Lower lobe of right lung (tissue), 2 donors: Measurements from ENCODE around the gene GBP1. TPM values are rescaled to one million over a fixed set of nuclear protein-coding genes. Genes with fewer than 3 reads are reported as not detected.
"Not testable (repeated sequence)": the region's sequence is repeated elsewhere in the genome, so short reads cannot be mapped to it uniquely, and the experiment has no call there.

ENCODE experiments used
- ATAC-seq, 2 donors: fragments of 200-7000 bp; cut with Tn5 transposase; one replicate each; pipeline ENCODE4 v1.9.1; 2020 to 2022; ENCODE audit warnings: mild to moderate bottlenecking in 2 of 2, moderate library complexity in 2 of 2
- DNase-seq: peaks from one replicate; pipeline ENCODE4 v3.0.0-alpha.2; 2020
- H3K27ac ChIP-seq: fragments of 200-600 bp; one replicate; pipeline ENCODE4 v1.8.0; 2022
- H3K27me3 ChIP-seq: fragments of 200-600 bp; one replicate; pipeline ENCODE4 v1.8.0; 2022; ENCODE audit warnings: low read depth
- H3K36me3 ChIP-seq: fragments of 200-600 bp; one replicate; pipeline ENCODE4 v1.8.0; 2022; ENCODE audit warnings: mild to moderate bottlenecking
- H3K4me1 ChIP-seq: fragments of 200-600 bp; one replicate; pipeline ENCODE4 v1.8.0; 2022
- H3K4me3 ChIP-seq: fragments of 200-600 bp; one replicate; pipeline ENCODE4 v1.8.0; 2022; ENCODE audit warnings: mild to moderate bottlenecking
- H3K9me3 ChIP-seq: fragments of 200-600 bp; one replicate; pipeline ENCODE4 v1.8.0; 2022
- intact Hi-C: fragments of 100-400 bp; cut with DNase I; formaldehyde crosslinking; loops from one replicate; pipeline ENCODE4 v1.11.0; 2022
- total RNA-seq: library from RNA; stranded (reverse); fragmentation: NEBNext Ultra II Directional; extraction: Animal tissue kit (Norgen Biotek cat#: 25700); gene quantifications from one replicate; pipeline ENCODE4 v1.2.1, GENCODE V29; 2021
- TF ChIP-seq, protein P1 (sequence below): fragments of 200-600 bp; IDR thresholded peaks from one replicate; pipeline ENCODE4 v1.8.0; 2022; ENCODE audit warnings: antibody characterized with exemption, mild to moderate bottlenecking
- donor health status: DM: no; HTN: yes; CAD: no; lungs with severe emphysema.

The GBP1 gene
- total RNA-seq, 1 donor from 2014 or later, result 54.2 TPM

DNA sequence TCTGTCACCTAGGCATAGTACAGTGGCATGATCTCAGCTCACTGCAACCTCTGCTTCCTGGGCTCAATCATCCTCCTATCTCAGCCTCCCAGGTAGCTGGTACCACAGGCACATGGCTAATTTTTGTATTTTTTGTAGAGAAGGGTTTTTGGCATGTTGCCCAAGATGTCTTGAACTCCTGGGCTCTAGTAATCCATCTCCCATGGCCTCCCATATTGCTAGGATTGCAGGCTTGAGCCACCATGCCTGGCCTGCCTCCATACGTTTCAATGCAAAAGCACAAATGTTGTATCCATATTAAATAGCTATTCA lies 24.7 kb downstream of the GBP1 start:
- TF ChIP-seq, protein P1, sequence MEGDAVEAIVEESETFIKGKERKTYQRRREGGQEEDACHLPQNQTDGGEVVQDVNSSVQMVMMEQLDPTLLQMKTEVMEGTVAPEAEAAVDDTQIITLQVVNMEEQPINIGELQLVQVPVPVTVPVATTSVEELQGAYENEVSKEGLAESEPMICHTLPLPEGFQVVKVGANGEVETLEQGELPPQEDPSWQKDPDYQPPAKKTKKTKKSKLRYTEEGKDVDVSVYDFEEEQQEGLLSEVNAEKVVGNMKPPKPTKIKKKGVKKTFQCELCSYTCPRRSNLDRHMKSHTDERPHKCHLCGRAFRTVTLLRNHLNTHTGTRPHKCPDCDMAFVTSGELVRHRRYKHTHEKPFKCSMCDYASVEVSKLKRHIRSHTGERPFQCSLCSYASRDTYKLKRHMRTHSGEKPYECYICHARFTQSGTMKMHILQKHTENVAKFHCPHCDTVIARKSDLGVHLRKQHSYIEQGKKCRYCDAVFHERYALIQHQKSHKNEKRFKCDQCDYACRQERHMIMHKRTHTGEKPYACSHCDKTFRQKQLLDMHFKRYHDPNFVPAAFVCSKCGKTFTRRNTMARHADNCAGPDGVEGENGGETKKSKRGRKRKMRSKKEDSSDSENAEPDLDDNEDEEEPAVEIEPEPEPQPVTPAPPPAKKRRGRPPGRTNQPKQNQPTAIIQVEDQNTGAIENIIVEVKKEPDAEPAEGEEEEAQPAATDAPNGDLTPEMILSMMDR, result no peak
- no peak for DNase-seq
- intact Hi-C loops, result no loop called here
- ATAC-seq, result no peak
- H3K27ac ChIP-seq, result no peak overlapping the region
- H3K27me3 ChIP-seq, result no peaks in the 10 kb centered on the region
- H3K36me3 ChIP-seq, result no peaks in the 10 kb centered on the region
- no peak overlapping the region for H3K4me3 ChIP-seq
- no peaks in the 10 kb centered on the region for H3K4me1 ChIP-seq
- H3K9me3 ChIP-seq, result no peaks in the 10 kb centered on the region

DNA sequence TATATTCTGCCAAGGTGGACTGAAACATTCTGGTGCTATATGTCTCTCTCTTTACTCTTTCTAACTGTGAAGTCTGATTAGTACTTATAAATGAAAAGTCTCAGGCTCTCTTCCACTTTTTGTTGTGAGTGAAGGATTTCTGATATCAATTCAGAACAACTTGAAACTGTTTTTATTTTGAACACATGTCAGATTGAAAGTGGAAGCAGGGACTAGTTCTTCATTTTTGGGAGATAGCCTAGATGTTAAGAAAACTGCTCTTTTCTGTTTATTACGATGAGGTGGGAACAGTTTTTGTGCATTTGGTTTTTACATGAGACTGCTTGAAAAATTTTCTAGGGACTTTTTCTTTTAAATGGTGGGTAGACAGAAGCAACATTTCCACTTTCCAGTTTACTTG lies 27.8 kb downstream of the GBP1 start:
- Histone ChIP-seq H3K27ac (no peak overlapping the region), H3K27me3 (no peaks in the 10 kb centered on the region), H3K4me1 (no peaks in the 10 kb centered on the region), H3K36me3 (no peaks in the 10 kb centered on the region), H3K4me3 (no peak overlapping the region), H3K9me3 (no peaks in the 10 kb centered on the region)
- intact Hi-C loops, result no loop called here
- DNase-seq, result no peak
- no peak for ATAC-seq
- TF ChIP-seq, protein P1, result no peak

DNA sequence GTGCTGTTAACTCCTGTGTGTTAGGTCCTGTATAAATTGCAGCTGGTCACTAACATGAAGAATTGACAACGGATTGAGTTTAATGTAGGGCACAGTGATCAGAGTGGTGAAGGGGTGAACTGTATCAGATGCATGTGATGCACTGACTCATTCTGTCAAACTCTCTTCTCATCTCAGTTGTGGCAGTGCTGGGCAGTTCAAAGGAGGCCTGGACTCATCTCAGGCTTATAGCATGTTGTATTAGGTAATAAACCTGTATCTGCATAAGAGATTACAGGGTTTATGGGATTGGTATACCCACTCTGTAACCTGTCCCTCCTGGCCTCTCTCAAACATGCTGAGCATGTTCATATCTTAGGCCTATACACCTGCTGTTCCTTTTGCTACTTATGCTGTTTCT lies 29.9 kb downstream of the GBP1 start:
- DNase-seq, result no peak
- no peaks in the 10 kb centered on the region for H3K4me1 ChIP-seq
- no peaks in the 10 kb centered on the region for H3K27me3 ChIP-seq
- no peaks in the 10 kb centered on the region for H3K36me3 ChIP-seq
- TF ChIP-seq, protein P1, result no peak
- no peak overlapping the region for H3K4me3 ChIP-seq
- intact Hi-C loops, result no loop called here
- ATAC-seq, result no peak
- H3K27ac ChIP-seq, result no peak overlapping the region
- no peaks in the 10 kb centered on the region for H3K9me3 ChIP-seq

DNA sequence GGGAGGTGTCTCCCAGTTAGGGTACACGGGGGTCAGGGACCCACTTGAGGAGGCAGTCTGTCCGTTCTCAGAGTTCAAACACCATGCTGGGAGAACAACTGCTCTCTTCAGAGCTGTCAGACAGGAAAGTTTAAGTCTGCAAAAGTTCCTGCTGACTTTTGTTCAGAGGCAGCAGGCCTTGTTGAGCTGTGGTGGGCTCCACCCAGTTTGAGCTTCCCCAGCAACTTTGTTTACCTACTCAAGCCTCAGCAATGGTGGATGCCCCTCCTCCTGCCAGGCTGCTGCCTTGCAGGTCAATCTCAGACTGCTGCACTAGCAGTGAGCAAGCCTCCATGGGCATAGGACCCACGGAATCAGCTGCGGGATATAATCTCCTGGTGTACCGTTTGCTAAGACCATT lies 31.0 kb downstream of the GBP1 start:
- DNase-seq, intact Hi-C loops, ATAC-seq, H3K27ac ChIP-seq, H3K36me3 ChIP-seq, H3K9me3 ChIP-seq, H3K4me1 ChIP-seq, H3K4me3 ChIP-seq, H3K27me3 ChIP-seq: not testable (repeated sequence)

DNA sequence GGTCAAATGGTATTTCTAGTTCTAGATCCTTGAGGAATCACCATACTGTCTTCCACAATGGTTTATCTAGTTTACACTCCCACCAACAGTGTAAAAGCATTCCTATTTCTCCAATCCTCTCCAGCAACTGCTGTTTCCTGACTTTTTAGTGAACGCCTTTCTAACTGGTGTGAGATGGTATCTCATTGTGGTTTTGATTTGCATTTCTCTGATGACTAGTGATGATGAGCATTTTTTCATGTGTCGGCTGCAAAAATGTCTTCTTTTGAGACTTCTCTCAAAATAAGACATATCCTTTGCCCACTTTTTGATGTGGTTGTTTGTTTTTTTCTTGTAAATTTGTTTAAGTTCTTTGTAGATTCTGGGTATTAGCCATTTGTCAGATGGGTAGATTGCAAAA lies 36.0 kb downstream of the GBP1 start:
- H3K4me3 ChIP-seq, H3K27ac ChIP-seq, H3K36me3 ChIP-seq, intact Hi-C loops, DNase-seq, H3K4me1 ChIP-seq, H3K27me3 ChIP-seq, ATAC-seq, H3K9me3 ChIP-seq: not testable (repeated sequence)

DNA sequence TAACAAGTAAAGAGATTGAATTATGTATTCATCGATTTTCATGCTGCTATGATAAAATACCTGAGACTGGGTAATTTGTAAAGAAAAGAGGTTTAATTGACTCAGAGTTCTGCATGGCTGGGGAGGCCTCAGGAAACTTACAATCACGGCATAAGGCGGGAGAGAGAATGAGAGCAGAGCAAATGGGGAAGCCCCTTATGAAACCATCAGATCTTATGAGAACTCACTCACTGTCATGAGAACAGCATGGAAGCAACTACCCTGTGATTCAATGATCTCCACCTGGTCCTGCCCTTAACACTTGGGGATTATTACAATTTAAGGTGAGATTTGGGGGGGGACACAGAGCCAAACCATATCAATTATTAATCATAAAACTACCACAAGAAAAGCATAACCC lies 39.1 kb downstream of the GBP1 start:
- no peaks in the 10 kb centered on the region for H3K27me3 ChIP-seq
- no peaks in the 10 kb centered on the region for H3K36me3 ChIP-seq
- no peak for DNase-seq
- no peak overlapping the region for H3K27ac ChIP-seq
- no peaks in the 10 kb centered on the region for H3K9me3 ChIP-seq
- no peak for ATAC-seq
- peaks cover 7% of the 10 kb centered on the region for H3K4me1 ChIP-seq
- no peak overlapping the region for H3K4me3 ChIP-seq
- intact Hi-C loops, result no loop called here
- TF ChIP-seq, protein P1, result no peak

DNA sequence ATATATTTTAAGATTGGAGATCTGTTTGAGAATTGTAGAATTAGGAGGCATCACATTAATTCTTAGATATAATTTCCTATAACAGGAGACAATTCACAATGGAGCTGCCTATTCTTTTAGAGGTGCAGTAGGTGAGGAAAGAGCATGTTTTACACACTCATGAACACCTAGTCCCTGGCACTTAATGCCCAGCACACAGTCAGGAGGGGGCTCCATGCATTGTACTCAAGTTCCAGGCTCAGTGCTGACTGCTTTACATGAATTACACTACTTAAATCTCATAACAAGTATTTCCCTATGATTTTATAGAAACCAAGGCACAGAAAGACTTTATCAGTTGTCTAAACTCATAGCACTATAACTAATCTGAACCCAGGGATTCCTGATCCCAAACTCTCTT lies 42.0 kb downstream of the GBP1 start:
- no peaks in the 10 kb centered on the region for H3K9me3 ChIP-seq
- TF ChIP-seq, protein P1, result no peak
- DNase-seq, result no peak
- H3K27me3 ChIP-seq, result no peaks in the 10 kb centered on the region
- H3K4me3 ChIP-seq, result peak overlapping the region; percentile 64
- ATAC-seq, result peak in 1 of 2 donors; percentile 28
- H3K4me1 ChIP-seq, result peaks cover 17% of the 10 kb centered on the region
- H3K27ac ChIP-seq, result peak overlapping the region; percentile 88
- H3K36me3 ChIP-seq, result peaks cover 20% of the 10 kb centered on the region
- intact Hi-C loops, result no loop called here
